GF-D8 (cell line): ENCODE measurements around the gene ARFGEF2.
"Not testable (repeated sequence)": the region's sequence is repeated elsewhere in the genome, so short reads cannot be mapped to it uniquely, and the experiment has no call there.

Source experiments
- DNase-seq: peaks from one replicate; lab custom pipeline; 2025; lab: John Stamatoyannopoulos, UW

The ARFGEF2 gene

GRCh38 chr20:48930035-48930434 lies 8.5 kb downstream of the ARFGEF2 start:
- no peak for DNase-seq

- DNase-seq, result no peak
These were observed 9.4 kb downstream of the ARFGEF2 start for GRCh38 chr20:48930878-48931277.

GRCh38 chr20:48931527-48932374 lies 10.2 kb downstream of the ARFGEF2 start:
- no peak for DNase-seq

GRCh38 chr20:48932375-48932941 lies 10.9 kb downstream of the ARFGEF2 start:
- DNase-seq, result no peak

GRCh38 chr20:48933017-48933766 lies 11.7 kb downstream of the ARFGEF2 start:
- no peak for DNase-seq

- DNase-seq, result not testable (repeated sequence)
These were observed 12.9 kb downstream of the ARFGEF2 start for GRCh38 chr20:48934273-48934877.

- DNase-seq, result not testable (repeated sequence)
These were observed 13.5 kb downstream of the ARFGEF2 start for GRCh38 chr20:48934966-48935365.

- DNase-seq, result not testable (repeated sequence)
These were observed 14.7 kb downstream of the ARFGEF2 start for GRCh38 chr20:48936178-48936577.

GRCh38 chr20:48937674-48938073 lies 16.2 kb downstream of the ARFGEF2 start:
- no peak for DNase-seq

GRCh38 chr20:48938670-48939069 lies 17.2 kb downstream of the ARFGEF2 start:
- DNase-seq, result no peak

- no peak for DNase-seq
These were observed 18.7 kb downstream of the ARFGEF2 start for GRCh38 chr20:48940170-48940569.

- DNase-seq, result no peak
These were observed 20.0 kb downstream of the ARFGEF2 start for GRCh38 chr20:48941467-48941866.

GRCh38 chr20:48942730-48943129 lies 21.2 kb downstream of the ARFGEF2 start:
- no peak for DNase-seq

GRCh38 chr20:48944663-48945297 lies 23.3 kb downstream of the ARFGEF2 start:
- DNase-seq, result no peak

- DNase-seq, result no peak
These were observed 24.5 kb downstream of the ARFGEF2 start for GRCh38 chr20:48945840-48946514.

GRCh38 chr20:48948612-48949011 lies 27.1 kb downstream of the ARFGEF2 start:
- DNase-seq, result no peak

GRCh38 chr20:48949304-48950170 lies 28.0 kb downstream of the ARFGEF2 start:
- peak; percentile 28 for DNase-seq

GRCh38 chr20:48951041-48951440 lies 29.5 kb downstream of the ARFGEF2 start:
- no peak for DNase-seq

GRCh38 chr20:48951646-48952045 lies 30.1 kb downstream of the ARFGEF2 start:
- no peak for DNase-seq

GRCh38 chr20:48952656-48953055 lies 31.1 kb downstream of the ARFGEF2 start:
- no peak for DNase-seq
